LNCaP clone FGC (cell line): Measurements from ENCODE around the gene PTPN21.

Experiments
- DNase-seq: peaks from one replicate; pipeline ENCODE4 v3.0.0-alpha.2; 2011; ENCODE audit warnings: low read depth
- H3K4me3 ChIP-seq: 2 replicates; pipeline ENCODE4 v1.5.1; 2011; ENCODE audit warnings: mild to moderate bottlenecking, low read depth, low read length, control low read depth
- CTCF ChIP-seq: IDR thresholded peaks from 2 replicates; pipeline ENCODE4 v1.5.1; 2012; ENCODE audit warnings: mild to moderate bottlenecking; ENCODE audit not compliant: control insufficient read depth, insufficient read depth; ENCODE audit errors: extremely low read depth

Gene PTPN21

GRCh38 chr14:88424573-88424972, 130.2 kb downstream of the PTPN21 start:
- H3K4me3 ChIP-seq, result no peak overlapping the region
- TF ChIP-seq CTCF, result no peak
- no peak for DNase-seq

DNA sequence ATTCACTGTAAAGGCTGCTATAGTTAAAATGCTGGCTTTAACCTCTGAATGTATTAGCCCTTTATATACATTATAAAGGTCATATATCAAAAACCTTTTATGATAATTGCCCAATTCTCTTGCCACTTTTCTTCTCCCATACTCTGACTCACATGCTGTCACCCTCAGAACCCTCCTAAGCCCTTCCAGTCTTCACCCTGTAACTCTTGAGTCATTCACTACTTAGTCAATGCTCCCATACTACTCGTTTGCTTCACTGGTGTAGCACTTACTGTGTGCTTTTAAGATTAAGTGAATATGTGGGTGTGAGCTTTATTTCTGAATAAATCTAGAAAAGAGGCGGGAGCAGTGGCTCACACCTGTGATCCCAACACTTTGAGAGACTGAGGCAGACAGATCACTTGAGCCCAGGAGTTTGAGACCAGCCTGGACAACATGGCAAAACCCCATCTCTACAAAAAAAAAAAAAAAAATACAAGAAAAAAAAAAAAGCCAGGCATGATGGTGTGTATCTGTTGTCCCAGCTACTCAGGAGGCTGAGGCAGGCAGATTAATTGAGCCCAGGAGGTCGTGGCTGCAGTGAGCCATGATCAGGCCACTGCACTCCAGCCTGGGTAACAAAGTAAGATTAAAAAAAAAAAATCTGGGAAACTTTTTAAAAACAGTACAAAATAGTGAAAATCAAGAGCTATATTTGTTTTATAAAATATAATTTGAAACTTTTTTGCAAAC, 131.7 kb downstream of the PTPN21 start:
- DNase-seq, result no peak
- no peak overlapping the region for H3K4me3 ChIP-seq
- no peak for TF ChIP-seq CTCF

- H3K4me3 ChIP-seq, result no peak overlapping the region
- no peak for DNase-seq
- TF ChIP-seq CTCF, result no peak
Observed at GRCh38 chr14:88422047-88422446, 132.8 kb downstream of the PTPN21 start.

GRCh38 chr14:88421286-88421685, 133.5 kb downstream of the PTPN21 start:
- DNase-seq, result no peak
- no peak overlapping the region for H3K4me3 ChIP-seq
- no peak for TF ChIP-seq CTCF

DNA sequence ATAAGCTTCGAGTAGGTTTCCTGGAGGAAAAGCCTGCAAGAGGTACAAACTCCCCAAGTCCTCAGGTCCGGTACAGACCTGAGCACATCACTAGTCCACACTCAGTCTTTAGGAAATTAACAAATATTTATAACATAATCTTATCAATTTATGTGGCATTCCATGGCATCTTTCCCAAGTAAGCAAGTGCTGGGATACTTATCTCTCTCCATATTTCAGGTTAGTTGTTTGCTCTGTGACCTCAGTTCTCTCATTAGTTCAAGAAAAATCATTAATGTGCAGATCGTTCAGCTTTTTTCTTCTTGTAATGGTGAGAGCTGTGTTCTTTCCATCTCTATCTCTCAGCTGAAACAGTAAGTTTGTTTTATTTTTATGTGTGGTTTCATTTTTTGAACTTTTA, 134.6 kb downstream of the PTPN21 start:
- DNase-seq, result peak; percentile 39
- TF ChIP-seq CTCF, result no peak

GRCh38 chr14:88417594-88417993, 137.2 kb downstream of the PTPN21 start:
- no peak overlapping the region for H3K4me3 ChIP-seq
- peak; percentile 85 for DNase-seq
- no peak for TF ChIP-seq CTCF

More for the DNA sequence above, 134.6 kb downstream of the PTPN21 start:
- H3K4me3 ChIP-seq, result no peak overlapping the region
